H1 (cell line): ENCODE measurements around the gene NCL. TPM values are rescaled to one million over a fixed set of nuclear protein-coding genes. Genes with fewer than 3 reads are reported as not detected.

Experiments used
- HDAC6 ChIP-seq: IDR thresholded peaks from one replicate; pipeline ENCODE4 v1.7.1; 2012; ENCODE audit warnings: low read depth, mild to moderate bottlenecking, inconsistent platforms, low read length, moderate library complexity
- polyA plus RNA-seq, 7 experiments: library from polyadenylated mRNA; depleted of rRNA in 3 of 7; stranded (reverse) in 5 of 7; unstranded in 2 of 7; fragments of >200 nt in 5 of 7; fragments of 200-250 nt in 2 of 7; gene quantifications; 1 replicate in 5 of 7; 2 replicates in 1 of 7; 4 replicates in 1 of 7; pipeline versions ENCODE4 v1.2.1 to v1.2.3, GENCODE V29; 2011 to 2013; ENCODE audit warnings: missing spikeins in 2 of 7, mixed read lengths in 2 of 7
- total RNA-seq: library from RNA; stranded (reverse); fragmentation: NEBNext Ultra II Directional; extraction: Animal tissue kit (Norgen Biotek cat#: 25700); gene quantifications from 2 replicates; pipeline ENCODE4 v1.2.1, GENCODE V29; 2021

NCL gene
- total and polyA plus RNA-seq, 2 of the 8 experiments (the other 6 are each of a cell fraction or from before 2014, with no cell fraction given): 61.2 to 1,478 TPM

DNA sequence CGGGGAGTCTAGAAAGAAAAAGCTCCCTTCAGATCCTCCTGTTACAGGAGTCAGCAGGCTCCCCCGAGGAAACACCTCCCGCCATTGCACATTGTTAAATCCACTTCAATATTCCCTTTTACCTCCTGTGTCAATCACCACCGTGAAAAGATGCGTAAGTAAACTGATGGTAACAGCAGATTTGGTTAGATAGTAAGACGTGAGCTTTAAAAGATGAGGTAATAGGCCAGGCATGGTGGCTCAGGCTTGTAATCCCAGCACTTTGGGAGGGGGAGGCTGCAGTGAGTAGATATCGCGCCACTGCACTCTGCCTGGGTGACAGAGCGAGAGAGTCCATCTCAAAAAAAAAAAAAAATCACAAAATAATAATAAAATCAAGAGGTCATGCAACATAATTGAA lies 15.2 kb upstream of the NCL start (continued):
- no peak for TF ChIP-seq HDAC6
